HEK293 (cell line): ENCODE data around the gene GALNTL6.

Source experiments
- CTCF ChIP-seq: fragments of 450-650 bp; formaldehyde crosslinking; IDR thresholded peaks from 2 replicates; pipeline ENCODE4 v1.5.1; 2016; ENCODE audit warnings: missing biosample characterization, missing genetic modification characterization
- OVOL3 ChIP-seq: fragments of 450-650 bp; formaldehyde crosslinking; IDR thresholded peaks from 2 replicates; pipeline ENCODE4 v1.5.1; 2016; ENCODE audit warnings: missing biosample characterization, missing genetic modification characterization
- REST ChIP-seq: fragments of 450-650 bp; formaldehyde crosslinking; IDR thresholded peaks from 2 replicates; pipeline ENCODE4 v1.5.1; 2016; ENCODE audit warnings: missing biosample characterization, missing genetic modification characterization
- ZNF138 ChIP-seq: fragments of 450-650 bp; formaldehyde crosslinking; IDR thresholded peaks from 2 replicates; pipeline ENCODE4 v1.5.1; 2016; ENCODE audit warnings: missing biosample characterization, missing genetic modification characterization, borderline replicate concordance
- ZNF239 ChIP-seq: fragments of 450-650 bp; formaldehyde crosslinking; IDR thresholded peaks from 2 replicates; pipeline ENCODE4 v1.5.1; 2016; ENCODE audit warnings: missing biosample characterization, missing genetic modification characterization
- ZNF302 ChIP-seq: fragments of 450-650 bp; formaldehyde crosslinking; IDR thresholded peaks from 2 replicates; pipeline ENCODE4 v1.5.1; 2016; ENCODE audit warnings: missing biosample characterization, missing genetic modification characterization, low read depth
- ZNF449 ChIP-seq: fragments of 450-650 bp; formaldehyde crosslinking; IDR thresholded peaks from 2 replicates; pipeline ENCODE4 v1.5.1; 2017; ENCODE audit warnings: missing biosample characterization, mild to moderate bottlenecking, missing genetic modification characterization, moderate library complexity
- ZNF580 ChIP-seq: fragments of 450-650 bp; formaldehyde crosslinking; IDR thresholded peaks from 2 replicates; pipeline ENCODE4 v1.5.1; 2016; ENCODE audit warnings: missing biosample characterization, missing genetic modification characterization
- ZNF621 ChIP-seq: fragments of 450-650 bp; formaldehyde crosslinking; IDR thresholded peaks from 2 replicates; pipeline ENCODE4 v1.5.1; 2017; ENCODE audit warnings: missing biosample characterization, missing genetic modification characterization
- ZSCAN30 ChIP-seq: fragments of 450-650 bp; IDR thresholded peaks from 2 replicates; pipeline ENCODE4 v1.5.1; 2018; ENCODE audit warnings: missing biosample characterization, mild to moderate bottlenecking, missing genetic modification characterization, moderate library complexity

GRCh38 chr4:172898715-172899114 is 1085.5 kb downstream of the GALNTL6 start:
- no peak for TF ChIP-seq CTCF (tag by site-specific recombination)
- no peak for TF ChIP-seq ZNF580 (tag by site-specific recombination)
- no peak for TF ChIP-seq ZNF449 (tag by site-specific recombination)
- TF ChIP-seq ZNF621 (tag by site-specific recombination) = no peak
- TF ChIP-seq ZNF239 (tag by site-specific recombination) = no peak
- no peak for TF ChIP-seq ZSCAN30
- TF ChIP-seq OVOL3 = no peak
- TF ChIP-seq REST = no peak
- TF ChIP-seq ZNF138 (tag by site-specific recombination) = no peak
- no peak for TF ChIP-seq ZNF302 (tag by site-specific recombination)
